Pancreas (tissue), 10 donors: ENCODE results near the gene CLEC10A. TPM values are rescaled to one million over a fixed set of nuclear protein-coding genes. Genes with fewer than 3 reads are reported as not detected.
"Not testable (repeated sequence)": the region's sequence is repeated elsewhere in the genome, so short reads cannot be mapped to it uniquely, and the experiment has no call there.

Experiments
- ATAC-seq, 4 donors: fragments of 200-7000 bp; cut with Tn5 transposase; one replicate each; pipeline versions ENCODE4 v1.8.0 to v1.9.1; 2020; ENCODE audit warnings: mild to moderate bottlenecking in 4 of 4, moderate library complexity in 4 of 4
- DNase-seq, 6 donors: peaks; one replicate each; pipeline ENCODE4 v3.0.0-alpha.2; 2020
- FAIRE-seq: peaks from 2 replicates; lab custom pipeline; 2012; peaks lifted over from hg19 to GRCh38; lab: Jason Lieb, UNC
- H3K27ac ChIP-seq, 4 donors: fragments of 200-600 bp; sonication (generic); 1 replicate in 3 of 4; 2 replicates in 1 of 4; pipeline versions ENCODE4 v1.5.0 to v1.8.0; 2020
- H3K27me3 ChIP-seq, 4 donors: fragments of 200-600 bp; one replicate each; pipeline ENCODE4 v1.8.0; 2021
- H3K36me3 ChIP-seq, 3 donors: fragments of 200-600 bp; sonication (generic) in 1 of 3; one replicate each; pipeline versions ENCODE4 v1.5.0 to v1.8.0; 2020 to 2021
- H3K4me1 ChIP-seq, 3 donors: fragments of 200-600 bp; one replicate each; pipeline ENCODE4 v1.8.0; 2021
- H3K4me3 ChIP-seq, 4 donors: fragments of 200-600 bp; sonication (generic) in 2 of 4; one replicate each; pipeline versions ENCODE4 v1.5.0 to v1.8.0; 2020 to 2021
- H3K9me3 ChIP-seq, 4 donors: fragments of 200-600 bp; one replicate each; pipeline ENCODE4 v1.8.0; 2021
- WGBS, 2 donors: extraction: QIAGEN DNeasy Blood & Tissue Kit; methylation state at CpG; one replicate each; pipeline ENCODE4 v1.1.7; 2013; 5-methylcytosine and 5-hydroxymethylcytosine counted together
- intact Hi-C, 3 donors: fragments of 100-400 bp; cut with DNase I; formaldehyde crosslinking; loops; one replicate each; pipeline versions ENCODE4 v1.11.1 to v1.14.2; 2022
- polyA plus RNA-seq, 2 donors: library from polyadenylated mRNA; stranded (reverse); fragments of 200-250 nt; gene quantifications; one replicate each; pipeline ENCODE4 v1.2.3, GENCODE V29; 2013
- total RNA-seq, 6 donors: library from RNA; stranded (reverse); fragmentation: NEBNext Ultra II Directional in 4 of 6; extraction: Animal tissue kit (Norgen Biotek cat#: 25700) in 4 of 6; gene quantifications; one replicate each; pipeline versions ENCODE4 v1.2.1 to v1.2.4, GENCODE V29; 2021 to 2023
- TF ChIP-seq, protein P1 (sequence below), 4 donors: fragments of 200-600 bp; sonication (generic) in 3 of 4; IDR thresholded peaks; one replicate each; pipeline versions ENCODE4 v1.5.0 to v1.8.0; 2021; ENCODE audit warnings: antibody characterized with exemption in 4 of 4
- donor health status: healthy with polysubstance abuse.
- donor health status: DM: no; HTN: no; CAD: no; lungs with moderate emphysema.
- donor health status: DM: no; HTN: no; CAD: no.
- donor health status: control.
- donor health status: control.
- donor health status: Bipolar disorder and iron deficiency.
- donor health status: DM: yes; HTN: yes; CAD: no.
- donor health status: DM: no; HTN: no; CAD: no.
- donor health status: DM: no; HTN: no; CAD: no.
- donor health status: DM: yes; HTN: yes; CAD: no.

The CLEC10A gene
- total and polyA plus RNA-seq, 8 donors: 0.28 to 3.6 (median 1.3) TPM; not detected in 1

DNA sequence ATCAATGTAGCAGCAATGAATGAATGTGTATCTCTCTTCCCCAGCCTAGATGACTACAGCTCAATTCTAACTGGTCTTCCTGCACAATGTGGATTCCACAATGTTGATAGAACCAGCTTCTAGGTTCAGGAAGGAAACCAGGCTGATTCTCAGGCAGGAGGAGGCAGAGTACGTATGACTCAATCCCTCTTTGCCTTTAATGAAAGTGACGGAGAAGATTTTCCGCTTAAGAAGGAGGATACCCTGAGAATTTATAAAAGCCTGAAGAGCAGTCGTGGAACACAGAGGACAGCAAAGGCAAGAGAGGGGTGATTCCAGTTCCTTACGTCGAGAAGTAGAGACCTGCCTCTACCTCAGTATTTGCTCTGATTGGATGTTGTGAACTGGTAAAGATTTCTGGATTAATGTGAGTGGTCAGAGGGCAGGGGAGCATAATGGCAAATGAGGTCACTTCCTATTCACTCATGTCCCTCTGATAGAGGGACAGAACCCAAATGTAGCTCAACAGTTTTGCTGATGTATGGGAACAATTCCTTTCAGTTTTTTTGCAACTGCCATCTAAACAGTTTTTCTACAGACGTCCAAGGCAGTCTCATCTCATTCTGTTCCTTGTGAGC lies 21.1 kb downstream of the CLEC10A start:
- TF ChIP-seq, protein P1, sequence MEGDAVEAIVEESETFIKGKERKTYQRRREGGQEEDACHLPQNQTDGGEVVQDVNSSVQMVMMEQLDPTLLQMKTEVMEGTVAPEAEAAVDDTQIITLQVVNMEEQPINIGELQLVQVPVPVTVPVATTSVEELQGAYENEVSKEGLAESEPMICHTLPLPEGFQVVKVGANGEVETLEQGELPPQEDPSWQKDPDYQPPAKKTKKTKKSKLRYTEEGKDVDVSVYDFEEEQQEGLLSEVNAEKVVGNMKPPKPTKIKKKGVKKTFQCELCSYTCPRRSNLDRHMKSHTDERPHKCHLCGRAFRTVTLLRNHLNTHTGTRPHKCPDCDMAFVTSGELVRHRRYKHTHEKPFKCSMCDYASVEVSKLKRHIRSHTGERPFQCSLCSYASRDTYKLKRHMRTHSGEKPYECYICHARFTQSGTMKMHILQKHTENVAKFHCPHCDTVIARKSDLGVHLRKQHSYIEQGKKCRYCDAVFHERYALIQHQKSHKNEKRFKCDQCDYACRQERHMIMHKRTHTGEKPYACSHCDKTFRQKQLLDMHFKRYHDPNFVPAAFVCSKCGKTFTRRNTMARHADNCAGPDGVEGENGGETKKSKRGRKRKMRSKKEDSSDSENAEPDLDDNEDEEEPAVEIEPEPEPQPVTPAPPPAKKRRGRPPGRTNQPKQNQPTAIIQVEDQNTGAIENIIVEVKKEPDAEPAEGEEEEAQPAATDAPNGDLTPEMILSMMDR (IDR thresholded peaks at IDR 0.05): no peak
- no peaks in the 10 kb centered on the region for H3K9me3 ChIP-seq
- no peak overlapping the region for H3K27ac ChIP-seq
- DNase-seq: no peak
- 54 to 63% methylated on average over 7 of the region's 7 CpGs for WGBS, 2 donors
- no peaks in the 10 kb centered on the region for H3K4me1 ChIP-seq
- no peak overlapping the region for H3K4me3 ChIP-seq
- FAIRE-seq: no peak
- H3K36me3 ChIP-seq: no peaks in the 10 kb centered on the region
- intact Hi-C loops: loop anchor here in 1 of 3 donors (10.0 kb wide), 1 partner anchor 116 kb away; the partner anchor contains the start of gene ASGR1
- no peak for ATAC-seq
- no peaks in the 10 kb centered on the region for H3K27me3 ChIP-seq

DNA sequence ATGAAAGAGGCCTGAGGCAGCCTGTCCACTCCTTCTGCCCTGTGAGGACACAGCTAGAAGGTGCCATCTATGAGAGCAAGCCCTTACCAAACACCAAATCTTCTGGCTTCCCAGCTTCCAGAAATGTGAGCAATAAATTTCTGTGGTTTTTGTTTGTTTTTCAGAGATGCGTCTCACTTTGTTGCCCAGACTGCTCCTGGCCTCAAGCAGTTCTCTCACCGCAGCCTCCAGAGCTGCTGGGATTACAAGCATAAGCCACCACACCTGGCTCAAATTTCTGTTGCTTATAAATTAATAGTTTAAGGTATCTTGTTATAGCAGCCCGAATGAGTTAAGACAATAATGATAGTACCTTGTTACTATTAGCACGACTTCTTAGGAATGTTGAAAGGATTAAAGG lies 23.7 kb downstream of the CLEC10A start:
- Histone ChIP-seq H3K36me3 (no peaks in the 10 kb centered on the region), H3K9me3 (no peaks in the 10 kb centered on the region), H3K27me3 (no peaks in the 10 kb centered on the region), H3K4me3 (no peak overlapping the region), H3K4me1 (no peaks in the 10 kb centered on the region), H3K27ac (no peak overlapping the region)
- intact Hi-C loops: loop anchor here in 1 of 3 donors (10.0 kb wide), 1 partner anchor 118 kb away; the partner anchor contains the start of gene ASGR1
- ATAC-seq: no peak
- 80 to 92% methylated on average over 4 of the region's 4 CpGs for WGBS, 2 donors
- TF ChIP-seq, protein P1 (IDR thresholded peaks at IDR 0.05): no peak
- DNase-seq: no peak
- FAIRE-seq: no peak

DNA sequence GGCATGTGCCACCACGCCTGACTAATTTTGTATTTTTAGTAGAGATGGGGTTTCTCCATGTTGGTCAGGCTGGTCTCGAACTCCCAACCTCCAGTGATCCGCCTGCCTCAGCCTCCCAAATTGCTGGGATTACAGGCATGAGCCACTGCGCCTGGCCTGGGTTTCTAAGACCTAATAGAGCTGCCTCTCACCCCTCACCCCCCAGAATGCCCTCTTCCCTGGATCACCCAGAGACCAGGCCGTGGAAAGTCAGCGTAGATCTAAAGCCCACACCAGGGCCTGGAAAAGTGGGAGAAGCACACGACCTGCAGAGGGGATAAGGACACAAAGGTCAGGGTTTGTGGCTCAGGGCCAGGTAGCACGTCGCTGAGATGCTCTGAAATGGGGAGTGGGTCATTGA lies 29.5 kb downstream of the CLEC10A start:
- not testable (repeated sequence) for H3K9me3 ChIP-seq, H3K36me3 ChIP-seq, H3K4me3 ChIP-seq, DNase-seq, ATAC-seq, H3K27ac ChIP-seq, H3K27me3 ChIP-seq, FAIRE-seq, H3K4me1 ChIP-seq
- intact Hi-C loops: loop anchor here (5.0 to 10.0 kb wide), 2 partner anchors 87 to 124 kb away; partner anchors contain the start of gene ASGR1 (in 1 of the 3)
- WGBS, 2 donors: 72 to 77% methylated on average over 8 to 9 of the region's 9 CpGs

DNA sequence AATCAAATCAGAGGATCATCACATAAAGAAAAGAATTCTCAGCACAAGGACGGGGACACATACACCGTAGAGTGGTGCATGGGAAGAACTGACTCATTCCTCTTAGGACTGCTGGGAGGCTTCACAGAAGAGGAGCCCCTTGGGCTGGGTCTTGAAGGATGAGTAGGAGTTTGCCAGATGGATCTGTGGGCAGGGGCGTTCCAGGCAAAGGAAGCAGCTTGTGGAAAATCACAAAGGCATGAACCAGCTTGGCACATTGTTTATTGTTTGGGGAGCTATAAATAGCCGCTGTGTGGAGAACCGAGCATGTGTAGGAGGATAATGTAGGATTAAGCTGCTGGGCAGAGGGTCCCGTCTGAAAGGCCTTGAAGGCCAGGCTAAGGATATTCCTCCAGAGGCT lies 31.1 kb downstream of the CLEC10A start:
- H3K4me3 ChIP-seq: no peak overlapping the region
- intact Hi-C loops: loop anchor here in 1 of 3 donors (10.0 kb wide), 1 partner anchor 246 kb away; the partner anchor contains the start of gene YBX2
- peaks cover 0 to 15% (median 15%) of the 10 kb centered on the region in 3 donors for H3K4me1 ChIP-seq
- ATAC-seq: no peak
- no peaks in the 10 kb centered on the region for H3K27me3 ChIP-seq
- H3K27ac ChIP-seq: no peak overlapping the region
- no peak for FAIRE-seq
- no peaks in the 10 kb centered on the region for H3K36me3 ChIP-seq
- 69 to 75% methylated on average over 6 of the region's 6 CpGs for WGBS, 2 donors
- TF ChIP-seq, protein P1 (IDR thresholded peaks at IDR 0.05): no peak
- H3K9me3 ChIP-seq: no peaks in the 10 kb centered on the region
- DNase-seq: no peak

DNA sequence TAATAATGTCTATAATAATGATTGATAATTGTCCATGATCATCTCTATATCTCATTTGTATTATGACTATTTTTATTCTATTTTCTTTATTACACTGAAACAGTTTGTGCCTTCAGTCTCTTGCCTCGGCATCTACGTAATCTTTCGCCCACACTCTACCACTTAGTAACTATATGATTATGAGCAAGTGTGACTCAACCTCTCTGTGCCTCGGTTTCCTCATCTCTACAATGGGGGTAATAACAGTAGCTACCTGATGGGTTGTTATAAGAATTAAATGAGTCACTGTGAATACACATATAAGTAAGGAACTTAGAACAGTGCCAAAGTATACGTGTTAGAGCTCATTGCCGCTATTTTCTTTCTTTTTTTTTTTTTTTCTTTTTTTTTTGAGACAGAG lies 32.5 kb downstream of the CLEC10A start:
- Histone ChIP-seq H3K36me3 (no peaks in the 10 kb centered on the region), H3K27me3 (peaks cover 0 to 4% (median 0%) of the 10 kb centered on the region in 4 donors), H3K4me1 (peaks cover 0 to 19% (median 15%) of the 10 kb centered on the region in 3 donors), H3K4me3 (no peak overlapping the region), H3K9me3 (no peaks in the 10 kb centered on the region), H3K27ac (no peak overlapping the region)
- TF ChIP-seq, protein P1 (IDR thresholded peaks at IDR 0.05): no peak
- 79 to 86% methylated on average over 6 of the region's 6 CpGs for WGBS, 2 donors
- FAIRE-seq: no peak
- ATAC-seq: no peak
- intact Hi-C loops: loop anchor here in 1 of 3 donors (10.0 kb wide), 1 partner anchor 247 kb away; the partner anchor contains the start of gene YBX2
- DNase-seq: no peak

DNA sequence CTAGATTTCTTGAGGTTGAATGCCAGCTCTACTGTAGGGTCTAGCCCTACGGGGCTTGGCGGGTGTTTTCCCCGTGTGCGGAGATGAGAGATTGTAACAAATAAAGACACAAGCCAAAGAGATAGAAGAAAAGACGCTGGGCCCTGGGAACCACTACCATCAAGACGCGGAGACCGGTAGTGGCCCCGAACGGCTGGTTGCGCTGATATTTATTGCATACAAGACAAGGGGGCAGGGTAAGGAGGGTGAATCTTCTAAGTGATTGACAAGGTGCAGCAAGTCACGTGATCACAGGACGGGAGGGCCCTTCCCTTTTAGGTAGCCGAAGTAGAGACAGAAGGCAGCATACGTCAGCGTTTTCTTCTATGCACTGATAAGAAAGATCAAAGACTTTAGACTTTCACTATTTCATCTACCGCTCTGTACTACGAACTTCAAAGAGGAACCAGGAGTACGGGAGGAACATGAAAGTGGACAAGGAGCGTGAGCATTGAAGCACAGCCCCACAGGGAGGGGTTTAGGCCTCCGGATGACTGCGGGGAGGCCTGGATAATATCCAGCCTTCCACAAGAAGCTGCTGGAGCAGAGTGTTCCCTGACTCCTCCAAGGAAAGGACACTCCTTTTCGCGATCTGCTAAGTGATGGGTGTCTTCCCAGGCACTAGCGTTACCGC lies 33.2 kb downstream of the CLEC10A start:
- intact Hi-C loops: loop anchor here in 1 of 3 donors (10.0 kb wide), 1 partner anchor 248 kb away; the partner anchor contains the start of gene YBX2
- ATAC-seq: peak in 1 of 4 donors; percentile 3
- 30 to 31% methylated on average over 26 of the region's 26 CpGs for WGBS, 2 donors
- not testable (repeated sequence) for H3K9me3 ChIP-seq, H3K36me3 ChIP-seq, DNase-seq, H3K27me3 ChIP-seq, FAIRE-seq
- Histone ChIP-seq H3K27ac (peak overlapping the region in 2 of 4 donors; percentile 78 to 90), H3K4me3 (peak overlapping the region in 1 of 4 donors; percentile 32), H3K4me1 (peaks cover 0 to 19% (median 15%) of the 10 kb centered on the region in 3 donors)
